DMS 273 (cell line): Measurements from ENCODE around the gene SH2D7.
A peak's percentile ranks its signal among the peaks of the same experiment; 100 is the strongest.

Source experiments
- DNase-seq: peaks from one replicate; lab custom pipeline; 2025; ENCODE audit not compliant: unreplicated experiment; lab: John Stamatoyannopoulos, UW

SH2D7 gene

GRCh38 chr15:78060232-78060631, 32.1 kb upstream of the SH2D7 start:
- DNase-seq: peak; percentile 29

GRCh38 chr15:78061963-78062427, 30.4 kb upstream of the SH2D7 start:
- peak; percentile 65 for DNase-seq

- no peak for DNase-seq
Observed at GRCh38 chr15:78063217-78063616, 29.1 kb upstream of the SH2D7 start.

GRCh38 chr15:78063970-78064385, 28.4 kb upstream of the SH2D7 start:
- DNase-seq: no peak

- no peak for DNase-seq
Observed at GRCh38 chr15:78064544-78064943, 27.8 kb upstream of the SH2D7 start.

- DNase-seq: no peak
Observed at GRCh38 chr15:78065284-78065872, 27.0 kb upstream of the SH2D7 start.

- peak; percentile 53 for DNase-seq
Observed at GRCh38 chr15:78065973-78066946, 26.1 kb upstream of the SH2D7 start.

GRCh38 chr15:78067328-78068228, 24.8 kb upstream of the SH2D7 start:
- DNase-seq: peak; percentile 84

- DNase-seq: no peak
Observed at GRCh38 chr15:78069052-78069414, 23.3 kb upstream of the SH2D7 start.

GRCh38 chr15:78069462-78070029, 22.8 kb upstream of the SH2D7 start:
- no peak for DNase-seq

- no peak for DNase-seq
Observed at GRCh38 chr15:78070049-78070700, 22.2 kb upstream of the SH2D7 start.

GRCh38 chr15:78071383-78071782, 21.0 kb upstream of the SH2D7 start:
- no peak for DNase-seq

GRCh38 chr15:78072080-78072892, 20.1 kb upstream of the SH2D7 start:
- peak; percentile 19 for DNase-seq

GRCh38 chr15:78073046-78073787, 19.1 kb upstream of the SH2D7 start:
- no peak for DNase-seq

- DNase-seq: peak; percentile 87
Observed at GRCh38 chr15:78075490-78076230, 16.7 kb upstream of the SH2D7 start.

GRCh38 chr15:78076231-78077052, 15.9 kb upstream of the SH2D7 start:
- peak; percentile 40 for DNase-seq
